Gastrocnemius medialis (tissue), 4 donors: ENCODE measurements around the gene DCAF12.
A peak's percentile ranks its signal among the peaks of the same experiment; 100 is the strongest.

Experiments used
- POLR2A ChIP-seq, 2 donors: fragments of 450-650 bp; IDR thresholded peaks; one replicate each; pipeline ENCODE4 v1.6.1; 2017; ENCODE audit warnings: antibody characterized with exemption in 2 of 2, mild to moderate bottlenecking in 2 of 2, moderate library complexity in 2 of 2
- TF ChIP-seq, protein P1 (sequence below), 5 experiments: fragments of 450-650 bp in 3 of 5; fragments of 200-600 bp in 2 of 5; sonication (generic) in 2 of 5; IDR thresholded peaks in 4 of 5; conservative IDR thresholded peaks in 1 of 5; 1 replicate in 4 of 5; 2 replicates in 1 of 5; pipeline ENCODE4 v1.5.1; 2016 to 2019; ENCODE audit warnings: antibody characterized with exemption in 5 of 5, mild to moderate bottlenecking in 3 of 5, moderate library complexity in 3 of 5

GRCh38 chr9:34126207-34127034 is at the start of gene DCAF12:
- TF ChIP-seq POLR2A (IDR thresholded peaks at IDR 0.05), result peak; percentile 66 to 80
- TF ChIP-seq, protein P1, sequence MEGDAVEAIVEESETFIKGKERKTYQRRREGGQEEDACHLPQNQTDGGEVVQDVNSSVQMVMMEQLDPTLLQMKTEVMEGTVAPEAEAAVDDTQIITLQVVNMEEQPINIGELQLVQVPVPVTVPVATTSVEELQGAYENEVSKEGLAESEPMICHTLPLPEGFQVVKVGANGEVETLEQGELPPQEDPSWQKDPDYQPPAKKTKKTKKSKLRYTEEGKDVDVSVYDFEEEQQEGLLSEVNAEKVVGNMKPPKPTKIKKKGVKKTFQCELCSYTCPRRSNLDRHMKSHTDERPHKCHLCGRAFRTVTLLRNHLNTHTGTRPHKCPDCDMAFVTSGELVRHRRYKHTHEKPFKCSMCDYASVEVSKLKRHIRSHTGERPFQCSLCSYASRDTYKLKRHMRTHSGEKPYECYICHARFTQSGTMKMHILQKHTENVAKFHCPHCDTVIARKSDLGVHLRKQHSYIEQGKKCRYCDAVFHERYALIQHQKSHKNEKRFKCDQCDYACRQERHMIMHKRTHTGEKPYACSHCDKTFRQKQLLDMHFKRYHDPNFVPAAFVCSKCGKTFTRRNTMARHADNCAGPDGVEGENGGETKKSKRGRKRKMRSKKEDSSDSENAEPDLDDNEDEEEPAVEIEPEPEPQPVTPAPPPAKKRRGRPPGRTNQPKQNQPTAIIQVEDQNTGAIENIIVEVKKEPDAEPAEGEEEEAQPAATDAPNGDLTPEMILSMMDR (IDR thresholded peaks at IDR 0.05 in 4 of 5, conservative IDR thresholded peaks at IDR 0.05 in 1 of 5), result peak in 1 of 5 experiments; percentile 23
